MM.1S (cell line): ENCODE results near the gene STARD3NL.

Experiments
- CTCF ChIP-seq: fragments of 300-600 bp; sonication (generic); IDR thresholded peaks from 2 replicates; pipeline ENCODE4 v1.5.1; 2016; ENCODE audit warnings: antibody characterized with exemption, low read length, mixed read lengths
- EZH2 ChIP-seq: fragments of 300-600 bp; sonication (generic); optimal IDR thresholded peaks from 2 replicates; pipeline ENCODE3; 2017; ENCODE audit warnings: low read depth, mild to moderate bottlenecking, antibody characterized with exemption, low read length, mixed read lengths

GRCh38 chr7:38229386-38229785 lies 51.3 kb downstream of the STARD3NL start:
- TF ChIP-seq EZH2 (no peak), CTCF (no peak)
